GM18873 (cell line): ENCODE measurements around the gene RHCG.
"Not testable (repeated sequence)": the region's sequence is repeated elsewhere in the genome, so short reads cannot be mapped to it uniquely, and the experiment has no call there.

ENCODE experiments used
- ATAC-seq: cut with Tn5 transposase; IDR thresholded peaks from one replicate; pipeline ENCODE4 v1.9.1; 2021; ENCODE audit warnings: mild to moderate bottlenecking, moderate library complexity, moderate number of reproducible peaks; ENCODE audit not compliant: unreplicated experiment, low FRiP score

RHCG gene

DNA sequence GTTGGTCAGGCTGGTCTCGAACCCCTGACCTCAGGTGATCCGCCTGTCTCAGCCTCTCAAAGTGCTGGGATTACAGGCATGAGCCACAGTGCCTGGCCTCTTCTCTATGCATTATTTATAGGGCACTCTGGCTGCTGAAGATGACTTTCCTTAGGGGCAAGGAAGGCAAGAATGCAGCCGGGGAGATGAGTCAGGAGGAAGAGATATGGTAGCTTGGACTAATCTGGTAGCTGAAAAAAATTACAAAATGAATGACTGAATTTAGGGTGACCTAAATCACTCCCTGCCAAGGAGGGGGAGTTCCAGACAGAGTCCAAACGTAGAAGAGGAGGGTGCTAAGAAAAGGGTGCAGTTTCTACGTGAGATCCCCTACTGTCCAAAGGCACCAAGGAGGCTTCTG is 14.2 kb downstream of the RHCG start:
- no peak for ATAC-seq

DNA sequence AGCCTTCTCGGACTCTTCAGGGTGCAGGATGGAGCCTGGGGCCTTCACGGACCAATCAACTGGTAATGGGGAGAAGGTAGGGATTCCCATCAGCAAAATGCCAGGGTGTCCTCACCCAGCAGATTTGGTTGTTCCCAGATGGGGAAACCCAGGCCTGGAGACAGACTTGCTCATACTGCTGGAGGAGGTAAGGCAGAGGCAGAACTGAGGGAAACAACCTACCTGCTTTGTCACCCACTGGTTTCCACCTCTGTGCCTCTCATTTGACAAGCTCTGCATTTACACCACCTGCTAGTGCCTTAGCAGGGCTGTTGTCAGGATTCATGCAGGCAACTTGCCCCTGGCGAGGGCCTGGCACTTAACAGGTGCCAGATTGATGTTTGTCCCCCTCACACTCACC is 15.9 kb downstream of the RHCG start:
- ATAC-seq = no peak

DNA sequence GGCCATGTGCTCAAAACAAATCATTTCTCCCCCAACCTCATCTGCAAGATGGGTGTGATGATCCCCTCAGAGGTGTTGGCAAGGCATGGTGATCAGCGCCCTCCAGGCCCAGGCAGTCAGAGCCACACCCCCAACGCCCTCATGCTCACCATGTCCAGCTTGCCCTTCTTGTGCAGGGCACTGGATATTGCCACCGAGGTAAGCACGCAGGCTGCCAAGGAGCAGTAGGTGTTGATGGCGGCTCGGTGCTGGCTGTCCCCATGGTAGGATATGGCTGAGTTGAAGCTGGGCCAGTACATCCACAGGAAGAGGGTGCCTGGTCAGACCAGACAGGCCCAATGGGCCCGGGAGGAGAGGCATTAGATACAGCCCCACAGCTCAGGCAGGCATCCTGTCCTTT is 17.2 kb downstream of the RHCG start:
- ATAC-seq = no peak

DNA sequence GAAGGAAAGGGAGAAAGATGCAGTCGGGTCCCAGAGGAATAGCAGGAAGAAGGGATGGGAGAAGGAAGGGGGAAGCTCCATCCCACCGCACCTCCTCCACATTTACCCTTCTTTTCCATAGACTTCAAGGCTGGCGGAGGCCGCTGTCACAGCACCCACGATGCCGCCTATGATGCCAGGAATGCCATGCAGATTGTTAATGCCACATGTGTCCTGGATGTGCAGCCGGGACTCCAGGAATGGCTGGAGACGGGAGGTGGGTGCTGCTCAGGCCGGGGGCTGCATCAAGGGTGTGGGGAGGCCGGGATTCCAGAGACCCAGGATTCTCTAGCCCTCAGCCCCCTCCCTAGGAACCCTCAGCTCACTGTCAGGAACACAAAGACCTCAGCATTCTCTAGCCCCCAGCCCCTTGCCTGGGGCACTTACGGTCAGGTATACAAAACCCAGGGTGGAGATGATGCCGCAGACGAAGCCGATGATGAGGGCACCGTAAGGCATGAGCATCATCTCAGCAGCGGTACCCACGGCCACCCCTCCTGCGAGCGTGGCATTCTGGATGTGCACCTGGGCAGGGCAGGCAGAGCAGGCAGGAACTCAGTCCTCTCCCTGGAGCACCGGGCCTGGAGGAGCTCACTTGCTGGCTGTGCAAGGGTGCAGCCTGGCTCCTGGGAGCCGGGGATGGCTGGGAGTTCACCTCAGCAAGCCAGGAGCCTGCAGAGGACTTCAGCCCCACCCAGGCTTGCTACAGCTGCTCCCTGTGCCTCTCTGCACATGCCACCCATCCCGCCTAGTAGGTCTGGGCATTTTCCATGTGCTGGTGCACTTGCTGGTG is 18.8 kb downstream of the RHCG start:
- no peak for ATAC-seq

GRCh38 chr15:89475661-89476060 is 20.7 kb downstream of the RHCG start:
- ATAC-seq = no peak

GRCh38 chr15:89472785-89473256 is 23.6 kb downstream of the RHCG start:
- no peak for ATAC-seq

DNA sequence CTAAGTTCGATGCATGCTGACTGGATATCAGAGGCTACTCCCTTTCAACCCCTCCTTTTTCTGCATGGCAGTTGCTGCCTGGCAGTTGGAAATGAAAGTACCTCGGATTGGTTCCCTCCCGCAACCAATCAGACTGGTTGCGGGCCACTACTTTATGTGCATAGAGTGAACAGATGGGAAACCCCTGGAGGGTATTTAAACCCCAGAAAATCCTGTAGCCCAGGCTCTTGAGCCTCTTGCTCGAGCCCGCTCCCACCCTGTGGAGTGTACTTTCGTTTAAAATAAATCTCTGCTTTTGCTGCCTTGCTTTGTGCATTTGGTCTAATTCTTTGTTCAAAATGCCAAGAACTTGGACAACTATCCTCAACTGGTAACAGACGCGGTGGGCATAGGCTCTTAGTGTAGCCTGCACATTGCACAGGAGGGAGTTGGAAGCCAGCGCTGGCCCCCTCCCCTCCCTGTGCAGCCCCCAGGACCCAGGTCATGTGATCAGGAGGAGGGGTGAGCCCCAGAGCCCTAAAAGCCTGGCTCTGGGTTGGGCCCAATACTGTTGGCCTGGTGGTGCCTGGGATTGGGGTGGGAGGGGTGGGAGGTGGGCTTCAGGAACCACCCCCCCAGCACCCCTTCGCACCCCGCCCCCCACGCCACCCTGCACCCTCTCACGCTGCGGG is 26.8 kb downstream of the RHCG start:
- ATAC-seq = no peak

DNA sequence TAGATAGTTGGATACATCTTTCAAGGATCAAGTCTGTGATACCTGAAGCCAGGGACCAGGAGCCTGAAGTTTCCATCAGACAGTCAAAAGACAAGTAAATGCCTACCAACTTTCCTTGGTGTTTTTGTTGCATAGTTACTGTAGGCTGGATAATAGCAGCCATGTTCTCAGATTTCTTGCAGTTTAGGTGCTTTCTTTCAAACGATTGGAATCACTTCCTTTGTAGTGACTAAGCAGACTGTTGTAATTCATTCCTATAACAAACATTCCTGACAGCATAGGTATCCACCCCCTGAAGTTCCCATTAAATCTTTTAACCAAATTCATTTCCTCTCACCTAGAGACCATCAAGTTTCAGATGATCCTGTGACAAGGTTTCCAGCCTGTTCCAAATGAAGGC is 27.6 kb downstream of the RHCG start:
- not testable (repeated sequence) for ATAC-seq

GRCh38 chr15:89463113-89463512 is 33.3 kb downstream of the RHCG start:
- no peak for ATAC-seq

- ATAC-seq = no peak
These were observed 34.0 kb downstream of the RHCG start for GRCh38 chr15:89462198-89462912.

- ATAC-seq = no peak
These were observed 35.0 kb downstream of the RHCG start for GRCh38 chr15:89461386-89461785.

GRCh38 chr15:89460048-89460447 is 36.3 kb downstream of the RHCG start:
- ATAC-seq = no peak

DNA sequence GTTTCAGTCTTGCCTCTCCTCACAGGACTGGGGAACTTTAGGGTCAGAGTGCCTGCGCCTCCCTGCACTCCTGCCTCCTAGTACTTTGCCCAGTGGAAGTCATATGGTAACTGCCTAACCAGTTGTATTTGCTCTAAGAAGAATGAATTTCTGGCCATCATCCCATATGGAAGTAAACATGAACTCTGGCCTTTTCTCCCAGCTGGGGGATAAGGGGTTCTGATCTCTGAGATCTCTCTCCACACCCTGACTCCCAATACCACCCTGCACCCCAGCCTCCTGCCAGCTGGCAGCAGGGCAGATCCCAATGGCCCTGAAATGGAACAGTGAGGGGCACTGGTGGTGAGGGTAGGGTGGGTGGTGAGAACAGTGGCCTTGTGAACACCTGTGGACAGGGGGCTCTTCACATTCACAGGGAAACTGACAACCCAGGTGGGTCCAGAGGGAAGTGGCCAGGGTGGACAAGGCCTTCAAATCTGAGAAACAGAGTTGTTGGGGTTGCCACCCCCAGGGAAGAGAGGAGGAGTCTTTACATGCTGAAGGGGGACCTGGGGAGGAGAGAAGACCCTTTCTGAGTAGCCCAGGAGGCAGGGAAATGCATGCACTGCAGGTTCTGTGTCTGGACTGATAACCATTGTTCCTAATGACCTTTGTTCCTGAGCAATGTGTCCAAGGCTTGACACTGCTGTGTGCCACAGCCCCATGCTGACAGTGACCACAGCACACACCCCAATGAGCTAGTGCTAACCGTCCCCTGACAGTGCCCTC is 36.9 kb downstream of the RHCG start:
- ATAC-seq = no peak

- no peak for ATAC-seq
These were observed 37.9 kb downstream of the RHCG start for GRCh38 chr15:89458440-89458839.

- ATAC-seq = no peak
These were observed 39.3 kb downstream of the RHCG start for GRCh38 chr15:89457086-89457485.

DNA sequence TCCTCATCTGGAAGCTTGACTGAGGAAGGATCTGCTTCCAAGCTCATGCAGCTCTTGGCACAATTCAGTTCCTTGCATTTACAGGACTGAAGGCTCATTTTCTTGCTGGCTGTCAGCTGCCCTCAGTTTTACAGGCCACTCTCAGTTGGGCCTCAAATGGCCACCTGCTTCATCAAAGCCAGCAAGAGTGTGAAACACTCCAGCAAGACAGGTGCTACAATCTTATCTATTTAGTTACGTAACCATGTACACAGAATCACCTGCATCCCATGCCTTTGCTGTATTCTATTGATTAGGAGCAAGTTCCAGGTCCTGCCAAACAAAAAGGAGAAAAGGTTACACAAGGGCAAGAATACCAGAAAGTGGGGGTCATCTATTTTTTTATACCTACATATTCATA is 40.8 kb downstream of the RHCG start:
- no peak for ATAC-seq

DNA sequence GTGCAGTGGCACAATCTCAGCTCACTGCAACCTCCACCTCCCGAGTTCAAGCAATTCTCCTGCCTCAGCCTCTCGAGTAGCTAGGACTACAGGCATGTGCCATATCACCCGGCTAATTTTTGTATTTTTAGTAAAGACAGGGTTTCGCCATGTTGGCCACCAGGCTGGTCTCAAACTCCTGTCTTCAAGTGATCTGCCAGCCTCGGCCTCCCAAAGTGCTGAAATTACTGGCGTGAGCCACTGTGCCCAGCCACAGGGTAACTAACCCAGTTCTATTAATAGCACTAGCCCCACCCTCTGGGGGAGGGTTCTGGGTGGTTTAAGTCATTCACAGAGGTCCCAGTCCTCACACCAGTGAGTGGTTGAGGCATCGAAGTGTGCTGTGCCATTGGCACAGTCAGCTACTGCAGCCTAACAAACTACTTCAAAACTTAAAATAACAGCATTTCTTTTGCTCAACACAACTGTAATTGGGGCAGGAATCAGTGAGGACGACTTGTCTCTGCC is 44.0 kb downstream of the RHCG start:
- no peak for ATAC-seq

GRCh38 chr15:89451846-89452245 is 44.5 kb downstream of the RHCG start:
- no peak for ATAC-seq

DNA sequence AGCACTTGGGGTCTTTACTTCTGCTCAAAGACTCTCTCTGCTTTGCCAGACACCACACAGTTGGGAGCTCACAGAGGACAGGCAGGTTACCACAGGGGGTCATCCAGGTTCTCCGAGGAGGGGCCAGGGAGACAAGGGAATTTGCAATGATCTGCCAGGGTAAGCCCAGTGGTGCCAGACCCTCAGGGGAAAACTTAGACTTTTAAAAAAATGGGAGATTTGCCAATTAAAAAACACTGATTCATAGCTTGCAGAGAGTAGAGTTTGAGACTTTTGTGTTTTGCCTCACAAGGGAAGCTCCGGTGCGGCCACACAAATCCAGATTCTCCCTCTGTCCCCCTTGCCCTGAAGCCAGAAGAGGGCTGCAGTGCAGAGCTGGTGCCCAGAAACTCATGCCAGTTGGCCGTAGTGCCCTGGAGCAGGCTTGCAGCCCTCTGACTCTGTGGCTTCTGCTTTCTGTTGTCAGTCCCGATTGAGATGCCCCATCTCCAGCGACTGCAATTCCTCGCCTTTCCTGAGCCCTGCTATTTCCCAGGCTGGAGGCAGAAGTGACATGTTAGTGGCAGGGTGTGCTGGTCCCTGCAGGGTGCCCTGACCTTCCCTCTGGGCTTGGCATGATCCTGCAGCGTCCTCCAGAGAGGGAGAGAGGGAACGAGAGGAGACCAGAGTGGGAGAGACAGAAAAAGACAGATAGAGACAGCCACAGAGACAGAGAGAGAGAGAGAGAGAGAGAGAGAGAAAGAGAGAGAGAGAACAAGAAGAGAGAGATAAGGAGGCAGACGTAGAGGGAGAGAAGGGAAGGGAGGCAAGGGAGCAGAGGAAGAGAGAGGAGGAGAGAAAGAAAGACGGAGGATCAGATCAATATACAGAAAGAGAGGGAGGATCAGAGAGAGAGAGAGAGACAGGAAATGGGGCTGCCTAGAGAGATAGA is 46.0 kb downstream of the RHCG start:
- ATAC-seq = no peak
